T-helper 9 cell (primary cell): ENCODE results near the gene GNG2.

Source experiments
- DNase-seq: peaks from one replicate; pipeline ENCODE4 v3.0.0-alpha.2; 2020

Gene GNG2

GRCh38 chr14:51895375-51895774, 35.0 kb downstream of the GNG2 start:
- DNase-seq: no peak

- no peak for DNase-seq
Observed at GRCh38 chr14:51897791-51898355, 37.5 kb downstream of the GNG2 start.

GRCh38 chr14:51901475-51902024, 41.1 kb downstream of the GNG2 start:
- DNase-seq: no peak

- DNase-seq: peak; percentile 16
Observed at GRCh38 chr14:51905656-51906121, 45.3 kb downstream of the GNG2 start.

GRCh38 chr14:51908086-51908485, 47.7 kb downstream of the GNG2 start:
- DNase-seq: no peak

GRCh38 chr14:51912112-51912786, 51.8 kb downstream of the GNG2 start:
- no peak for DNase-seq

- no peak for DNase-seq
Observed at GRCh38 chr14:51914310-51914709, 53.9 kb downstream of the GNG2 start.

GRCh38 chr14:51917193-51917592, 56.8 kb downstream of the GNG2 start:
- no peak for DNase-seq

- no peak for DNase-seq
Observed at GRCh38 chr14:51921026-51921425, 60.6 kb downstream of the GNG2 start.

GRCh38 chr14:51922624-51923023, 62.2 kb downstream of the GNG2 start:
- DNase-seq: no peak

GRCh38 chr14:51924600-51924999, 64.2 kb downstream of the GNG2 start:
- no peak for DNase-seq

GRCh38 chr14:51925980-51926379, 65.6 kb downstream of the GNG2 start:
- DNase-seq: no peak

- DNase-seq: no peak
Observed at GRCh38 chr14:51926449-51926848, 66.0 kb downstream of the GNG2 start.

GRCh38 chr14:51928568-51928967, 68.2 kb downstream of the GNG2 start:
- no peak for DNase-seq

GRCh38 chr14:51929166-51929565, 68.8 kb downstream of the GNG2 start:
- no peak for DNase-seq

- no peak for DNase-seq
Observed at GRCh38 chr14:51929910-51930682, 69.7 kb downstream of the GNG2 start.

- DNase-seq: no peak
Observed at GRCh38 chr14:51931308-51931707, 70.9 kb downstream of the GNG2 start.

- no peak for DNase-seq
Observed at GRCh38 chr14:51933191-51933590, 72.8 kb downstream of the GNG2 start.

- DNase-seq: no peak
Observed at GRCh38 chr14:51938137-51938536, 77.7 kb downstream of the GNG2 start.

GRCh38 chr14:51938821-51939220, 78.4 kb downstream of the GNG2 start:
- no peak for DNase-seq

- DNase-seq: no peak
Observed at GRCh38 chr14:51939226-51939625, 78.8 kb downstream of the GNG2 start.

- DNase-seq: no peak
Observed at GRCh38 chr14:51939755-51940301, 79.4 kb downstream of the GNG2 start.

GRCh38 chr14:51942971-51943370, 82.6 kb downstream of the GNG2 start:
- no peak for DNase-seq
